HepG2 (cell line): ENCODE data around the gene PAMR1. TPM values are rescaled to one million over a fixed set of nuclear protein-coding genes. Genes with fewer than 3 reads are reported as not detected.

Experiments
- ESRRA ChIP-seq: sonication (generic); formaldehyde crosslinking; IDR thresholded peaks from 2 replicates; pipeline ENCODE4 v1.5.1; 2020; ENCODE audit warnings: mild to moderate bottlenecking, low read depth, missing genetic modification reagents
- KDM1A ChIP-seq: IDR thresholded peaks from 2 replicates; pipeline ENCODE4 v1.6.1; 2016; ENCODE audit warnings: missing compliant biosample characterization
- NCOA5 ChIP-seq: sonication (generic); formaldehyde crosslinking; IDR thresholded peaks from 2 replicates; pipeline ENCODE4 v1.4.0; 2020; ENCODE audit warnings: missing genetic modification reagents
- PAXIP1 ChIP-seq: sonication (generic); formaldehyde crosslinking; conservative IDR thresholded peaks from 2 replicates; pipeline ENCODE4 v1.4.0; 2020; ENCODE audit warnings: mild to moderate bottlenecking, missing genetic modification reagents, moderate library complexity
- RELA ChIP-seq: sonication (generic); formaldehyde crosslinking; IDR thresholded peaks from 2 replicates; pipeline ENCODE4 v1.4.0; 2020; ENCODE audit warnings: missing genetic modification reagents
- SP4 ChIP-seq: sonication (generic); formaldehyde crosslinking; IDR thresholded peaks from 2 replicates; pipeline ENCODE4 v1.8.1; 2023; ENCODE audit warnings: mild to moderate bottlenecking, missing genetic modification reagents
- ZNF451 ChIP-seq: sonication (generic); formaldehyde crosslinking; IDR thresholded peaks from 2 replicates; pipeline ENCODE4 v1.5.0; 2020; ENCODE audit warnings: mild to moderate bottlenecking, missing genetic modification reagents
- ZNF557 ChIP-seq: sonication (generic); formaldehyde crosslinking; IDR thresholded peaks from 2 replicates; pipeline ENCODE4 v1.4.0; 2020; ENCODE audit warnings: missing genetic modification reagents
- ZNF652 ChIP-seq: IDR thresholded peaks from 2 replicates; pipeline ENCODE4 v1.6.1; 2016; ENCODE audit warnings: low read depth, borderline replicate concordance
- ZSCAN22 ChIP-seq: sonication (generic); formaldehyde crosslinking; IDR thresholded peaks from 2 replicates; pipeline ENCODE4 v1.4.0; 2020; ENCODE audit warnings: mild to moderate bottlenecking, missing genetic modification reagents
- polyA plus RNA-seq, 8 experiments: library from polyadenylated mRNA; depleted of rRNA in 3 of 8; stranded (reverse) in 7 of 8; unstranded in 1 of 8; fragments of >200 nt; fragmentation: Illumina TruSeq in 4 of 8; extraction: Trizol in 4 of 8; gene quantifications; 2 replicates each; pipeline versions ENCODE4 v1.2.1 to v1.2.3, GENCODE V29; 2011 to 2016; ENCODE audit warnings: low read depth in 4 of 8, missing spikeins in 1 of 8, mixed read lengths in 1 of 8; ENCODE audit not compliant: insufficient read depth in 1 of 8
- total RNA-seq, 5 experiments: library from RNA; depleted of rRNA; stranded (reverse); fragments of >200 nt; fragmentation: Illumina TruSeq; extraction: Trizol; gene quantifications; 2 replicates each; pipeline ENCODE4 v1.2.3, GENCODE V29; 2016; ENCODE audit warnings: low read depth in 1 of 5
- TF ChIP-seq, protein P1 (sequence below): sonication (generic); formaldehyde crosslinking; IDR thresholded peaks from 2 replicates; pipeline ENCODE4 v1.8.0; 2022; ENCODE audit warnings: mild to moderate bottlenecking, missing genetic modification reagents
- TF ChIP-seq, protein P2 (sequence below): sonication (generic); formaldehyde crosslinking; IDR thresholded peaks from 2 replicates; pipeline ENCODE4 v1.4.0; 2020; ENCODE audit warnings: mild to moderate bottlenecking, missing genetic modification reagents
- TF ChIP-seq, protein P3 (sequence below): sonication (generic); formaldehyde crosslinking; IDR thresholded peaks from 2 replicates; pipeline ENCODE4 v1.5.0; 2020; ENCODE audit warnings: mild to moderate bottlenecking, missing genetic modification reagents

Gene PAMR1
- total and polyA plus RNA-seq, 2 of the 13 experiments (the other 11 are each of a cell fraction or from before 2014, with no cell fraction given), result not detected

- TF ChIP-seq ZNF652 (no peak), SP4 (CRISPR knock-in tag) (no peak), ZNF451 (CRISPR knock-in tag) (no peak), ZSCAN22 (CRISPR knock-in tag) (no peak), ESRRA (CRISPR knock-in tag) (no peak), RELA (CRISPR knock-in tag) (no peak), KDM1A (peak; percentile 23; the same call in 1 of the 2 replicates), NCOA5 (CRISPR knock-in tag) (no peak), ZNF557 (no peak), PAXIP1 (CRISPR knock-in tag) (peak; percentile 72; the same call in 1 of the 2 replicates)
- TF ChIP-seq, protein P1, sequence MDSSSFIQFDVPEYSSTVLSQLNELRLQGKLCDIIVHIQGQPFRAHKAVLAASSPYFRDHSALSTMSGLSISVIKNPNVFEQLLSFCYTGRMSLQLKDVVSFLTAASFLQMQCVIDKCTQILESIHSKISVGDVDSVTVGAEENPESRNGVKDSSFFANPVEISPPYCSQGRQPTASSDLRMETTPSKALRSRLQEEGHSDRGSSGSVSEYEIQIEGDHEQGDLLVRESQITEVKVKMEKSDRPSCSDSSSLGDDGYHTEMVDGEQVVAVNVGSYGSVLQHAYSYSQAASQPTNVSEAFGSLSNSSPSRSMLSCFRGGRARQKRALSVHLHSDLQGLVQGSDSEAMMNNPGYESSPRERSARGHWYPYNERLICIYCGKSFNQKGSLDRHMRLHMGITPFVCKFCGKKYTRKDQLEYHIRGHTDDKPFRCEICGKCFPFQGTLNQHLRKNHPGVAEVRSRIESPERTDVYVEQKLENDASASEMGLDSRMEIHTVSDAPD (CRISPR knock-in tag), result no peak
- TF ChIP-seq, protein P2, sequence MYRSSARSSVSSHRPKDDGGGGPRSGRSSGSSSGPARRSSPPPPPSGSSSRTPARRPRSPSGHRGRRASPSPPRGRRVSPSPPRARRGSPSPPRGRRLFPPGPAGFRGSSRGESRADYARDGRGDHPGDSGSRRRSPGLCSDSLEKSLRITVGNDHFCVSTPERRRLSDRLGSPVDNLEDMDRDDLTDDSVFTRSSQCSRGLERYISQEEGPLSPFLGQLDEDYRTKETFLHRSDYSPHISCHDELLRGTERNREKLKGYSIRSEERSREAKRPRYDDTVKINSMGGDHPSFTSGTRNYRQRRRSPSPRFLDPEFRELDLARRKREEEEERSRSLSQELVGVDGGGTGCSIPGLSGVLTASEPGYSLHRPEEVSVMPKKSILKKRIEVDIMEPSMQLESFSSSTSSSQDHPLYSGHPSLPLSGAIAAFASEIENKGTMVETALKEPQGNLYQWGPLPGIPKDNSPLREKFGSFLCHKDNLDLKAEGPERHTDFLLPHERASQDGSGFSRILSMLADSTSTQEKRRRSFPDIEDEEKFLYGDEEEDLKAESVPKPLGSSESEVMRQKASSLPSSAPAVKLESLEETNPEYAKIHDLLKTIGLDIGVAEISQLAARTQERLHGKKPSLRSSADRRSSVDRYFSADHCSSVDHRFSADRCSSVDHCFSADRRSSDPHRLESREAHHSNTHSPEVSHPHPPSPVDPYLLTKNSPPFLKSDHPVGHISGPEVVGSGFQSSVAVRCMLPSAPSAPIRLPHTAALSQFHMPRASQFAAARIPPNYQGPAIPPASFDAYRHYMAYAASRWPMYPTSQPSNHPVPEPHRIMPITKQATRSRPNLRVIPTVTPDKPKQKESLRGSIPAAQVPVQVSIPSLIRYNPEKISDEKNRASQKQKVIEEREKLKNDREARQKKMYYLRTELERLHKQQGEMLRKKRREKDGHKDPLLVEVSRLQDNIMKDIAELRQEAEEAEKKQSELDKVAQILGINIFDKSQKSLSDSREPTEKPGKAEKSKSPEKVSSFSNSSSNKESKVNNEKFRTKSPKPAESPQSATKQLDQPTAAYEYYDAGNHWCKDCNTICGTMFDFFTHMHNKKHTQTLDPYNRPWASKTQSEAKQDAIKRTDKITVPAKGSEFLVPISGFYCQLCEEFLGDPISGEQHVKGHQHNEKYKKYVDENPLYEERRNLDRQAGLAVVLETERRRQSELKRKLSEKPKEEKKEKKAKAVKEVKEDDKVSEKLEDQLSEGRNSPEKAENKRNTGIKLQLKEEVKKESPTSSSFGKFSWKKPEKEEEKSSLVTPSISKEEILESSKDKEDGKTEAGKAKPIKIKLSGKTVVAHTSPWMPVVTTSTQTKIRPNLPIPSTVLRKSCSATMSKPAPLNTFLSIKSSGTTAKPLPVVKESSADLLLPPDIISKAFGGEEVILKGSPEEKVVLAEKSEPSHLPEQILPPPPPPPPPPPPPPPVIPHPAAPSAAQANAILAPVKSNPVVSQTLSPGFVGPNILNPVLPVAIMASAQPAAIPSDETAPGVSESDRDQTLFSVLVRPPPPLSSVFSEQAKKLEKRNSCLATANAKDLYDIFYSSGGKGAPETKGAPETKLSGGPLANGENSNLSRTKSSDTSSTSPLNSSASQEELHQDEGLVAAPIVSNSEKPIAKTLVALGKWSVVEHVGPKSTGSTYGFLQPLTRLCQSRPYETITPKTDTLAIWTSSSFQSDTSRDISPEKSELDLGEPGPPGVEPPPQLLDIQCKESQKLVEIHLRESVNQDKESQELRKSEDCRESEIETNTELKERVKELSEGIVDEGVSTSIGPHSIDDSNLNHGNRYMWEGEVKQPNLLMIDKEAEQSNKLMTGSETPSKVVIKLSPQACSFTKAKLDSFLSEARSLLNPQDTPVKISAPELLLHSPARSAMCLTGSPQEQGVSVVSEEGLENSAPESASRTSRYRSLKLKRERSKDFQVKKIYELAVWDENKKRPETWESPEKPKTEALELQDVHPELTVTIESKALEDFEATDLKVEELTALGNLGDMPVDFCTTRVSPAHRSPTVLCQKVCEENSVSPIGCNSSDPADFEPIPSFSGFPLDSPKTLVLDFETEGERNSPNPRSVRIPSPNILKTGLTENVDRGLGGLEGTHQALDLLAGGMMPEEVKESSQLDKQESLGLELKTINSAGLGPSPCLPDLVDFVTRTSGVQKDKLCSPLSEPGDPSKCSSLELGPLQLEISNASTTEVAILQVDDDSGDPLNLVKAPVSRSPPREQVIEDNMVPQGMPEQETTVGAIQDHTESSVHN (CRISPR knock-in tag), result no peak
- TF ChIP-seq, protein P3, sequence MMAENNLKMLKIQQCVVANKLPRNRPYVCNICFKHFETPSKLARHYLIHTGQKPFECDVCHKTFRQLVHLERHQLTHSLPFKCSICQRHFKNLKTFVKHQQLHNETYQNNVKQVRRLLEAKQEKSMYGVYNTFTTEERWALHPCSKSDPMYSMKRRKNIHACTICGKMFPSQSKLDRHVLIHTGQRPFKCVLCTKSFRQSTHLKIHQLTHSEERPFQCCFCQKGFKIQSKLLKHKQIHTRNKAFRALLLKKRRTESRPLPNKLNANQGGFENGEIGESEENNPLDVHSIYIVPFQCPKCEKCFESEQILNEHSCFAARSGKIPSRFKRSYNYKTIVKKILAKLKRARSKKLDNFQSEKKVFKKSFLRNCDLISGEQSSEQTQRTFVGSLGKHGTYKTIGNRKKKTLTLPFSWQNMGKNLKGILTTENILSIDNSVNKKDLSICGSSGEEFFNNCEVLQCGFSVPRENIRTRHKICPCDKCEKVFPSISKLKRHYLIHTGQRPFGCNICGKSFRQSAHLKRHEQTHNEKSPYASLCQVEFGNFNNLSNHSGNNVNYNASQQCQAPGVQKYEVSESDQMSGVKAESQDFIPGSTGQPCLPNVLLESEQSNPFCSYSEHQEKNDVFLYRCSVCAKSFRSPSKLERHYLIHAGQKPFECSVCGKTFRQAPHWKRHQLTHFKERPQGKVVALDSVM (CRISPR knock-in tag), result no peak
These were observed 134.4 kb downstream of the PAMR1 start (continued) for GRCh38 chr11:35390737-35391682.
